CD4-positive, alpha-beta memory T cell (primary cell): ENCODE results near the gene SUCLA2. TPM values are rescaled to one million over a fixed set of nuclear protein-coding genes. Genes with fewer than 3 reads are reported as not detected.
A peak's percentile ranks its signal among the peaks of the same experiment; 100 is the strongest.

Experiments
- CTCF ChIA-PET: fragments of 350-600 bp; sonication (Branson Sonifier 250); formaldehyde crosslinking; loops from one replicate; lab custom pipeline; 2021; ENCODE audit warnings: inconsistent platforms; ENCODE audit not compliant: partially characterized antibody; lab: Charles Lee
- POLR2A ChIA-PET: fragments of 350-600 bp; sonication (Branson Sonifier 250); formaldehyde crosslinking; loops from one replicate; lab custom pipeline; 2021; ENCODE audit not compliant: partially characterized antibody; lab: Charles Lee
- DNase-seq, 5 donors: peaks; one replicate each; pipeline versions ENCODE4 v3.0.0 to v3.0.0-alpha.2; 2020 to 2022; ENCODE audit warnings: mixed read lengths in 1 of 5
- H3K27ac ChIP-seq: one replicate; pipeline ENCODE4 v1.7.0; 2013; ENCODE audit warnings: low read depth, low read length
- H3K27me3 ChIP-seq: 2 replicates; pipeline ENCODE4 v1.7.0; 2013; ENCODE audit warnings: mild to moderate bottlenecking, low read length, moderate library complexity; ENCODE audit not compliant: insufficient read depth
- H3K36me3 ChIP-seq: 2 replicates; pipeline ENCODE4 v1.7.0; 2013; ENCODE audit warnings: mild to moderate bottlenecking, low read length, moderate library complexity; ENCODE audit not compliant: insufficient read depth
- H3K4me1 ChIP-seq: 2 replicates; pipeline ENCODE4 v1.7.0; 2013; ENCODE audit warnings: mild to moderate bottlenecking, low read length, moderate library complexity; ENCODE audit not compliant: insufficient read depth
- H3K4me3 ChIP-seq, 2 donors: one replicate each; pipeline ENCODE4 v1.7.0; 2013; ENCODE audit warnings: low read length in 2 of 2, mild to moderate bottlenecking in 1 of 2
- H3K9me3 ChIP-seq, 2 donors: one replicate each; pipeline ENCODE4 v1.7.0; 2013; ENCODE audit warnings: low read length in 2 of 2, control low read depth in 1 of 2; ENCODE audit not compliant: control insufficient read depth in 1 of 2
- H3K27ac Mint-ChIP-seq, 7 donors: one replicate each; pipeline ENCODE4 v1.8.0; 2020 to 2021; ENCODE audit warnings: mixed read lengths in 7 of 7, mild to moderate bottlenecking in 6 of 7, inconsistent platforms in 3 of 7, moderate library complexity in 3 of 7
- H3K27me3 Mint-ChIP-seq, 2 donors: one replicate each; pipeline ENCODE4 v1.8.0; 2020 to 2021; ENCODE audit warnings: mixed read lengths in 2 of 2
- H3K36me3 Mint-ChIP-seq, 2 donors: one replicate each; pipeline ENCODE4 v1.8.0; 2020 to 2021; ENCODE audit warnings: mixed read lengths in 2 of 2, inconsistent platforms in 1 of 2, mild to moderate bottlenecking in 1 of 2
- H3K4me1 Mint-ChIP-seq, 4 donors: one replicate each; pipeline ENCODE4 v1.8.0; 2020 to 2021; ENCODE audit warnings: mixed read lengths in 4 of 4, mild to moderate bottlenecking in 1 of 4
- H3K4me3 Mint-ChIP-seq, 8 donors: one replicate each; pipeline ENCODE4 v1.8.0; 2020 to 2021; ENCODE audit warnings: mixed read lengths in 8 of 8, mild to moderate bottlenecking in 7 of 8, moderate library complexity in 6 of 8, inconsistent platforms in 3 of 8
- H3K9me3 Mint-ChIP-seq, 8 donors: one replicate each; pipeline ENCODE4 v1.8.0; 2020 to 2021; ENCODE audit warnings: mixed read lengths in 8 of 8, mild to moderate bottlenecking in 5 of 8, inconsistent platforms in 3 of 8, moderate library complexity in 1 of 8
- intact Hi-C: fragments of 100-400 bp; cut with micrococcal nuclease; formaldehyde crosslinking; loops from one replicate; pipeline ENCODE4 v1.15.1; 2023
- polyA plus RNA-seq, 2 donors: library from polyadenylated mRNA; unstranded; fragments of 300-500 nt; fragmentation: Illumina TruSeq; gene quantifications; one replicate each; pipeline ENCODE4 v1.2.3, GENCODE V29; 2021
- total RNA-seq, 2 experiments: library from RNA; stranded (reverse); gene quantifications; one replicate each; pipeline ENCODE4 v1.2.3, GENCODE V29; 2021

The SUCLA2 gene
- total and polyA plus RNA-seq, 4 experiments from 2014 or later: 16.2 to 29.7 (median 28.7) TPM

DNA sequence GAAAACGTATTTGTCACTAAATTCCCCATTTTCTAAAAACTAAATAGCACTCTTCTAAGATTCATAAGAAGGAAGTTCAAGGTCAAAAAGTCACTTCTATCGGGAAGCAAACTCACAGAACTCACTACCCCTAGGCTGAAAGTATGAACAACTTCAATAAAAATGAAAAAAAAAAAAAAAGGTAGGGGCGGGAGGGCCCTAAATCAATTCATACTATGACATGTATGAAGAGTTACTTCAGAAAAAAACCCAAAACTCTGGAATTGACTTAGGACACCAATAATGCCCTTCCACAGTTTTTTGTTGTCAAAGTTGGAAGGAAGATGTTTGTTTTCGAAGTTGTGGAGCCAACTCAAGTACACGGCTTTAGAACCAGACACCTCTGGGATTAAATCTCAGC is 1.1 kb downstream of the SUCLA2 start:
- Histone ChIP-seq H3K9me3 (no peaks in the 10 kb centered on the region), H3K4me3 (peak overlapping the region; percentile 85 to 87), H3K36me3 (no peaks in the 10 kb centered on the region), H3K27ac (no peak overlapping the region), H3K27me3 (no peaks in the 10 kb centered on the region), H3K4me1 (peaks cover 30% of the 10 kb centered on the region)
- ChIA-PET POLR2A (no interaction called here), CTCF (no interaction called here)
- Mint-ChIP-seq H3K27ac (peak overlapping the region in 4 of 7 donors; percentile 84 to 97 (median 91)), H3K4me1 (peaks cover 20 to 43% (median 32%) of the 10 kb centered on the region in 4 donors), H3K9me3 (no peaks in the 10 kb centered on the region), H3K4me3 (peak overlapping the region; percentile 95 to 97 (median 96)), H3K36me3 (peaks cover 0 to 25% of the 10 kb centered on the region in 2 donors), H3K27me3 (no peaks in the 10 kb centered on the region)
- no peak for DNase-seq
- intact Hi-C loops: no loop called here

DNA sequence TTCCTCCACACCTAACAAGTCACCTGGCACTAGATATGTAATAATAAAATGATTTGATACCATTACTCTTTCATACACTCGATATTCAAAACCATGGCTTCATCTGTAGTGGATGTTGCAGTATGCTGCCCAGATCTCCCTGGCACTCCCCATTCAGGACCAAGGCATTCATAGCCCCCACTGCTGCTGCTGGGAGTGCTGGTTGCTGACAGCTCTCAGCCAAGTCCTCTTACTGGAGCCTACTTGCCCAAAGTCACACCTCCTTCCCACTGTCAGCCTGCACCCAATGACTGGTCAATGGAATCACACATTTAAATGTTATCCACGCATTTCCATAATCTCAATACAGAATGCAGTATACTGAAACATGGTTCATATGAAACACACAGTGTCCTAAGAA is 3.7 kb downstream of the SUCLA2 start:
- peaks cover 30% of the 10 kb centered on the region for H3K4me1 ChIP-seq
- H3K27ac ChIP-seq: no peak overlapping the region
- intact Hi-C loops: no loop called here
- H3K9me3 ChIP-seq: no peaks in the 10 kb centered on the region
- no peak overlapping the region for H3K4me3 ChIP-seq
- Mint-ChIP-seq H3K4me3 (peak overlapping the region in 1 of 8 donors; percentile 2), H3K9me3 (no peaks in the 10 kb centered on the region), H3K4me1 (peaks cover 22 to 47% (median 34%) of the 10 kb centered on the region in 4 donors), H3K27ac (peak overlapping the region in 2 of 7 donors; percentile 15 to 23), H3K27me3 (no peaks in the 10 kb centered on the region), H3K36me3 (peaks cover 12 to 42% of the 10 kb centered on the region in 2 donors)
- H3K36me3 ChIP-seq: no peaks in the 10 kb centered on the region
- ChIA-PET CTCF (interaction anchor here (1.1 kb wide), 1 partner anchor 21 kb away, joined by 3 read pairs; no protein-coding TSS in a partner anchor), POLR2A (interaction anchor here (1.8 kb wide), 1 partner anchor 38 kb away, joined by 3 read pairs; no protein-coding TSS in a partner anchor)
- no peak for DNase-seq
- no peaks in the 10 kb centered on the region for H3K27me3 ChIP-seq

DNA sequence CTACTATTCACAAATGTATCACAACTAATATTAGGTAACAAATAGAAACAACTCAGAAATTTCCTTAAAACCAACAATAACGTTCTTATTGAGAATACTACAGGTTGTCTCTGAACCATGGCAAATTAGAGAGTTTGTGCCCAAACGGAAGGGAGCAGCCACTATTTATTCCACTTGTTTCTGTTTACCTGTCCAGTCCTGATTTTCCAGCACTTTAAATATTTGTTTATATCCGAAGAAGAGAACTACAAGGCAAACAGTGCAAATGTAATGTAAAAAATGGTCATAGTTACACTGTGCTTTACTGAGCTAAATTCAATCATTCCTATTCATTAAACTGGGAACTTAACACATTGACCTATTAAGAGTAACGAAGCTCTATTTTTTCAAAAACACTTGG is 9.2 kb downstream of the SUCLA2 start:
- CTCF ChIA-PET: interaction anchor here (1.1 kb wide), 1 partner anchor 9 kb away, joined by 3 read pairs; no protein-coding TSS in a partner anchor
- intact Hi-C loops: no loop called here

DNA sequence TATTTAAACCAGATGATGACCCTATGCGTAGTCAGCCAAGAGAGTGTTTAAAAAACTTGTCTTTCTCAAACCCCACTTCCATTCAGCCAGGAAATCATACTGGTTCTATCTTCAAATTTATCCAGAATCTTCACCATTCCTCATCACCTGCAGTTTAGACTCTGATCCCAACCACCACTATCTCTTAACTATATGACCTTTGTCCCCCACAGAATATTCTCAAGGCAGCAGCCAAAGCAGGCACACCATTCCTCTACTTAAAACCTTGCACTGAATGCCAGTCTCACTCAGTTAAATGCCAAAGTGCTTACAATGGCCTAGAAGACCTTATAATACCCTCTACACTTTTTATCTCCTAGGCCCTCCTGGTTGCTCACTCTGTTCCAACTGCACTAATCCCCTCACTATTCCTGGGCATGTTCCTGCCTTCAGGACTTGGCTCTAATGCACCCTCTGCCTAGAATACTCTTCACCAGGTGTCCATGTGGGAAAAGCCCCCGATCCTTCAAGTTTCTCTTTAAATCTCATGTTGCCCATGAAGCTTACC is 10.1 kb downstream of the SUCLA2 start:
- H3K36me3 ChIP-seq: peaks cover 17% of the 10 kb centered on the region
- Mint-ChIP-seq H3K4me3 (peak overlapping the region in 1 of 8 donors; percentile 36), H3K4me1 (peaks cover 4 to 16% (median 8%) of the 10 kb centered on the region in 4 donors), H3K27ac (peak overlapping the region in 2 of 7 donors; percentile 3 to 45), H3K9me3 (no peaks in the 10 kb centered on the region), H3K27me3 (no peaks in the 10 kb centered on the region), H3K36me3 (peaks cover 44 to 58% of the 10 kb centered on the region in 2 donors)
- no peak overlapping the region for H3K4me3 ChIP-seq
- ChIA-PET POLR2A (no interaction called here), CTCF (no interaction called here)
- intact Hi-C loops: no loop called here
- no peaks in the 10 kb centered on the region for H3K9me3 ChIP-seq
- H3K27me3 ChIP-seq: no peaks in the 10 kb centered on the region
- no peaks in the 10 kb centered on the region for H3K4me1 ChIP-seq
- DNase-seq: no peak
- no peak overlapping the region for H3K27ac ChIP-seq

More for the DNA sequence above, 9.2 kb downstream of the SUCLA2 start:
- Histone ChIP-seq H3K27ac (no peak overlapping the region), H3K4me3 (no peak overlapping the region), H3K27me3 (no peaks in the 10 kb centered on the region), H3K36me3 (peaks cover 17% of the 10 kb centered on the region), H3K4me1 (no peaks in the 10 kb centered on the region), H3K9me3 (no peaks in the 10 kb centered on the region)
- H3K4me1 Mint-ChIP-seq: peaks cover 4 to 16% (median 8%) of the 10 kb centered on the region in 4 donors
- DNase-seq: no peak
- H3K27me3 Mint-ChIP-seq: no peaks in the 10 kb centered on the region
- H3K4me3 Mint-ChIP-seq: no peak overlapping the region
- no peak overlapping the region for H3K27ac Mint-ChIP-seq
- H3K36me3 Mint-ChIP-seq: peaks cover 37 to 57% of the 10 kb centered on the region in 2 donors
- POLR2A ChIA-PET: no interaction called here
- no peaks in the 10 kb centered on the region for H3K9me3 Mint-ChIP-seq

DNA sequence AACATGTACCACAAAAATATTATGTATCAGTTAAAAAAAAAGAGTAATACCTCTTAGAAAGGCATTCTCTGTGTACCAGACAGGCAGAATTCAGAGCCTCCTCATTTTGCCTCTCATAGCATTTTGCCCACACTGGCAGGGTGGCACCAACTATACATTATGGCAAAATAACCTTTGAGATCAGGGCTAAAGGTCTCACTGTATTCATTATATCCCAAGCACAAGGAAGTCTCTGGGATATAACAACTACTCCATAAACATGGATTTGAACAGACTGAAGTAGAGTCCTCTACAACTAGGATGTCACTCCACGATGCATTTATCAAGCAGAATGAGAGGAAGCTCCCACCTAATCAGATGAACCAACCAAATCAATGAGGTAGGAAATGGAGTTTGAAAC is 10.6 kb downstream of the SUCLA2 start:
- H3K36me3 Mint-ChIP-seq: peaks cover 49 to 62% of the 10 kb centered on the region in 2 donors

DNA sequence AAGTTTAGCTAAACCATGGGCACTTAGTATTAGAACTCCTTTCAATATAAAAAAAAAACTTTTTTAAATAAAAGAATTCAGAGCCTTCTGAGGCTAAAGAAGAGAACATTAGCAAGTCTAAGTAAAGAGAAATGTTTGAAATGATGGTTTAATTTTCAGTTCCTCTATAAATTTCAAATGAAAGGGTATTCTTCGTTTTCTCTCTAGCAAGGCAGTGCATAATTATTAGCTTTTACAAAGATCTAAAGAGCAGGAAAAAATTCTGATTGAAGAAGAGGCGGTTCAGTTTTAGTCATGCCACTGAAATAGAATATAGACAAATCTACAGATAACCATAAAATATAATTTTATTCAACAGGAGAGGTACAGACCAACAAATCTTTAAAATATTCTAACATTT is 18.0 kb downstream of the SUCLA2 start:
- Mint-ChIP-seq H3K4me1 (peaks cover 0 to 7% (median 0%) of the 10 kb centered on the region in 4 donors), H3K36me3 (peaks cover 51 to 65% of the 10 kb centered on the region in 2 donors), H3K27ac (peak overlapping the region in 1 of 7 donors; percentile 6), H3K27me3 (no peaks in the 10 kb centered on the region), H3K9me3 (peaks cover 0 to 8% (median 0%) of the 10 kb centered on the region in 8 donors), H3K4me3 (no peak overlapping the region)
- no peaks in the 10 kb centered on the region for H3K9me3 ChIP-seq
- intact Hi-C loops: no loop called here
- H3K4me3 ChIP-seq: no peak overlapping the region
- no peak for DNase-seq
- H3K4me1 ChIP-seq: no peaks in the 10 kb centered on the region
- peaks cover 8% of the 10 kb centered on the region for H3K36me3 ChIP-seq
- ChIA-PET CTCF (interaction anchor here (0.9 kb wide), 1 partner anchor 9 kb away, joined by 3 read pairs; no protein-coding TSS in a partner anchor), POLR2A (no interaction called here)
- no peaks in the 10 kb centered on the region for H3K27me3 ChIP-seq
- no peak overlapping the region for H3K27ac ChIP-seq

More for the DNA sequence above, 10.6 kb downstream of the SUCLA2 start:
- Mint-ChIP-seq H3K27me3 (no peaks in the 10 kb centered on the region), H3K9me3 (peaks cover 0 to 2% (median 0%) of the 10 kb centered on the region in 8 donors), H3K4me3 (no peak overlapping the region), H3K4me1 (peaks cover 4 to 16% (median 8%) of the 10 kb centered on the region in 4 donors), H3K27ac (no peak overlapping the region)
- Histone ChIP-seq H3K4me3 (no peak overlapping the region), H3K9me3 (no peaks in the 10 kb centered on the region), H3K27ac (no peak overlapping the region), H3K36me3 (peaks cover 21% of the 10 kb centered on the region), H3K27me3 (no peaks in the 10 kb centered on the region), H3K4me1 (no peaks in the 10 kb centered on the region)
- ChIA-PET CTCF (no interaction called here), POLR2A (no interaction called here)
- DNase-seq: no peak
- intact Hi-C loops: no loop called here

DNA sequence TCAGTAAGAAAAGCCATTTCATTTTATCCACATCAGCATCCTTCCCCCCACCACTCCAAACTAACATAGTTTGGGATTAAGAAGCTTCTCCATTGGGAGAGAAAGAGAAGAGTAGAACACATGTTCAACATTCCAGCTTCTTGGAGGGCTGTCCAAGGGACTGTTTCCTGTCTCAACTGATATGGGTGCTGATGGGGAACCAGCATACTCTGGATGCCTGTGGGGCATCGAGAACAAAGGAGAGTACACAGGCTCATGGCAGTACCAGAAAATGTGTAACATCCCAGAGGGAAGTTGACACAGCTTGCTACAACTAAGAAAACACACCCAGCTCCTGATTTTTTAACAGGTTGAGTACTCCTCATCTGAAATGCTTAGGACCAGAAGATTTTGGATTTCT is 24.7 kb downstream of the SUCLA2 start:
- intact Hi-C loops: no loop called here

More for the DNA sequence above, 24.7 kb downstream of the SUCLA2 start:
- peaks cover 66 to 71% of the 10 kb centered on the region in 2 donors for H3K36me3 Mint-ChIP-seq
- H3K36me3 ChIP-seq: peaks cover 7% of the 10 kb centered on the region
- no peak overlapping the region for H3K4me3 ChIP-seq
- no peak overlapping the region for H3K4me3 Mint-ChIP-seq
- H3K27me3 ChIP-seq: no peaks in the 10 kb centered on the region
- DNase-seq: no peak
- no peak overlapping the region for H3K27ac ChIP-seq
- H3K27ac Mint-ChIP-seq: no peak overlapping the region
- ChIA-PET CTCF (interaction anchor here (0.6 kb wide), 1 partner anchor 1932 kb away, joined by 3 read pairs; no protein-coding TSS in a partner anchor), POLR2A (no interaction called here)
- H3K4me1 Mint-ChIP-seq: peaks cover 0 to 12% (median 2%) of the 10 kb centered on the region in 4 donors
- no peaks in the 10 kb centered on the region for H3K27me3 Mint-ChIP-seq
- peaks cover 0 to 24% (median 8%) of the 10 kb centered on the region in 8 donors for H3K9me3 Mint-ChIP-seq
- no peaks in the 10 kb centered on the region for H3K4me1 ChIP-seq
- H3K9me3 ChIP-seq: peaks cover 0 to 4% of the 10 kb centered on the region in 2 donors
